Measurements from ENCODE around the gene NDST1.

Gene NDST1

DNA sequence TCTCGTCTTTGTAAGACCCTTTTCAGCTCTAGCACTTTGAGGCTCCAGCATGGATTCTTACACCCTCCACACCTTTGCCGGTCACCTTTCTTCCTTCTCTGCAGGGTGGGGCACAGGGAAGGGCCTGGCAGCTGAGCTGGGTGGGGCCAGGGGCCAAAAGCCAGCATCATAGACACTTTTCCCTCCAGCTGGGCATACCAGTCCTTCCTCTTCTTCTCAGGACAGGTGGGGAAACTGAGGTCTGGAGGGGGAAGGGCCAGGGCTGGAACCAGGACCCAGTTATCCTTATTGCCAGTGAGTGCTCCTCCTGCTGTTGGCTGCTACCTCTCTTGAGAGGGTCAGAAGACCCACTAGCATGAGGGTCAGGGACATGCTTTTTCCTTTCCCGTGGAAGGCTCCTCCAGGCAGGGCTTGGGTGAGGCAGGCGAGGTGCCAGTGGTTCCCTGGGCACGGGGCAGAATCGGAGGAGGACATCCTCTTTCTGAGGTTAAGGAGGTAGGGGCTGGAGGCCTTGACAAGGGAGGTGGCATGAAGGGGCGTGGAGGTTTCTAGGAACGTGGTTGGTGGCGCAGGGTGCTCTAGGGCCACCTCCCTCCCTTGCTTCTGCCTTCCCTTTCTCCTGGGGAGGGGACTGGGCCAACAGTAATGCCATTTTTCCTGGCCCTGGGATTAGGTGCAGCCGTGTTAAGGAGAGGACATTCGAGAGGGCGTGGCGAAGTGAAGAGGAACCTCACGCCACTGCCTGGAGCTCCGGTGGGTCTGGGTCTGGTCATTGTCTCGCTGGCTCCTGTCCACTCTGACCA lies at the start of gene NDST1:
TSS of gene NDST1 (plus strand) at position 658 of the 803 bp plus-strand sequence. CDS start 13,124 bp downstream, outside the sequence.
- POLR2A ChIA-PET (ENCODE audit: low non-redundant PET) = no interaction called here
- H3K27ac ChIP-seq = peak within 1 kb of the TSS; percentile 97
- DNase-seq (ENCODE audit: low spot score) = no peak
- CTCF ChIA-PET = interaction anchor here (0.8 kb wide), 2 partner anchors 22 to 37 kb away, joined by 3 read pairs; no protein-coding TSS in a partner anchor
- TF ChIP-seq CTCF (conservative IDR thresholded peaks at IDR 0.05; ENCODE audit: low read depth) = no peak

DNA sequence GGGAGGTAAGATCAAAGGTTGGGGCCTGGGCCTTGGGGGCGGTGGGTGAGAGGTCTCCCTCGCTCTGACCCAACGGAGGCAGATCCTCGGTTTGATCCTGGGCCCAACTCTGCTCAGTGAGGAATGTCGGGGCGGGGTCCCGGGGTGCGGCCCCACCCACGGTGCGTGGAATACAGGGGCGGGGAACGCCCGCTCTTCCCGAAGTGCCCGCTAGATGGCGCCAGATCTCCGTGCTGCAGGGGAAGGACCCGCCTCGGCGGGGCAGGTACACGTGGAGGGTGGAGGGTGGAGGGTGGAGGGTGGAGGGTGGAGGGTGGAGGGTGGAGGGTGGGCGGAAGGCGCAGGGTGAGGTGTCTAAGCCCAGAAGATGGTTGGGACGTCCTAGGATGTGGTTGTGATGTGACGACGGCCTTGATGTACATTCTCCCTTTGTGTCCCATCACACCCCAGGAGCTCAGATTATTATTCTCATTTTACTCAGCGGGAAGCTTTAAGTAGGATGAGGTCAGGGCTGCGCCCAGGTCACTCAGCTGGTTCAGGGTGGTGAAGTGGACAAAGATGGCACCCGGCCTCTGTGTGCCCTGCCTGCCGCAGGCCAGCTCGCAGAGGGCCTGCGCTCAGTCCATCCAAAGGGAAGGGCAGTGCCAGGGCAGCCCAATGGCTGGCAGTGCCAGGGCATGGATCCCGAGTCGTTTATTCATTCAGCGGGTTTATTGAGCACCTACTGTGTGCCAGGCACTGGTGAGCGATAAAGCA lies 49.0 kb upstream of the NDST1 start:
- peak; percentile 93 for DNase-seq (ENCODE audit: low spot score)
- ChIA-PET CTCF (interaction anchor here (0.5 to 2.1 kb wide), 34 partner anchors 9 to 1532 kb away, joined by 3 to 12 read pairs (median 3); partner anchors contain the start of gene RPS14), POLR2A (ENCODE audit: low non-redundant PET) (interaction anchor here (0.5 to 0.6 kb wide), 2 partner anchors 39 to 242 kb away, joined by 3 read pairs; partner anchors contain the start of gene RBM22)
- H3K27ac ChIP-seq = peak overlapping the region; percentile 64
- TF ChIP-seq CTCF (conservative IDR thresholded peaks at IDR 0.05; ENCODE audit: low read depth) = peak; percentile 85

DNA sequence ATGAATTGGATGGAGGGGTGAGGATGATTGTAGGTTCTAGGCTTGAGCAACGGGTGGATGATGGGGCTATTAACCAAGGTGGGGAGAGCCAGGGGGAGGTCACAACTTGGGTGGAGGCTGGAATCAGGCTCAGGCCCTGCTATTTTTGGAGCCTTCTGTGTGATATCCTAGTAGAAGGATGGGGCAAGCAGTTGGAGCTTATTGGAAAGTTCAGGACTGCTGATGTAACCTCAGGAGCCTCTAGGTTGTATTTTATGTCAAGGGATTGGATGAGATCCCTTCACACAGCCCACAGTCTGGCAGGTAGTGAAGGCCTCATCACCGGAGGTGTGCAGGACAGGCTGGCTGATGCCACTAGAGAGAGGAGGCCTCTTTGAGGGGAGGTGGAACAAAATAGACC lies 47.1 kb upstream of the NDST1 start:
- ChIA-PET POLR2A (ENCODE audit: low non-redundant PET) (interaction anchor here (1.1 kb wide), 1 partner anchor 25 kb away, joined by 3 read pairs; no protein-coding TSS in a partner anchor), CTCF (interaction anchor here (1.2 kb wide), 1 partner anchor 21 kb away, joined by 4 read pairs; no protein-coding TSS in a partner anchor)
- no peak for DNase-seq (ENCODE audit: low spot score)
- H3K27ac ChIP-seq = peak overlapping the region; percentile 64
- TF ChIP-seq CTCF (conservative IDR thresholded peaks at IDR 0.05; ENCODE audit: low read depth) = no peak

DNA sequence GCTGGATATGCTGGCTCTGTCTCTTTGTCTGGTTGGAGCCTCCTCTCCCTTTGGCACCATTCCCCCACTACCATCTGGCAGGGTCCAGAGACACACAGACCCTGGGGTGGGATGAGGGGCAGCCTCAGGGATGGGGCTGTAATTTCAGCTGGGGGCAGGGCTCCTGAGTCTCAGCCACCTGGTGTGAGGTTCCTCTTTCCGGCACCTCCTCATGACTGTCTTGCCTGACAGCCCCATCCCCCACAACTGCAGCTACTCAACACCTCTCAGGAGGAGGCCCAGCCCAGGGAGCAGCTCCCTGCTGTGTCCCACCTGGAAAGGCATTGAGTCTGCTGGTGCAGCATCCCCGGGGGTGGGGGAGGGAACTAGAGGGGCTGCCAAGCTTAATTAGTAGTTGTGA lies 46.7 kb upstream of the NDST1 start:
- TF ChIP-seq CTCF (conservative IDR thresholded peaks at IDR 0.05; ENCODE audit: low read depth) = no peak
- ChIA-PET CTCF (interaction anchor here (1.2 kb wide), 1 partner anchor 21 kb away, joined by 4 read pairs; no protein-coding TSS in a partner anchor), POLR2A (ENCODE audit: low non-redundant PET) (no interaction called here)
- peak overlapping the region; percentile 64 for H3K27ac ChIP-seq
- DNase-seq (ENCODE audit: low spot score) = no peak

DNA sequence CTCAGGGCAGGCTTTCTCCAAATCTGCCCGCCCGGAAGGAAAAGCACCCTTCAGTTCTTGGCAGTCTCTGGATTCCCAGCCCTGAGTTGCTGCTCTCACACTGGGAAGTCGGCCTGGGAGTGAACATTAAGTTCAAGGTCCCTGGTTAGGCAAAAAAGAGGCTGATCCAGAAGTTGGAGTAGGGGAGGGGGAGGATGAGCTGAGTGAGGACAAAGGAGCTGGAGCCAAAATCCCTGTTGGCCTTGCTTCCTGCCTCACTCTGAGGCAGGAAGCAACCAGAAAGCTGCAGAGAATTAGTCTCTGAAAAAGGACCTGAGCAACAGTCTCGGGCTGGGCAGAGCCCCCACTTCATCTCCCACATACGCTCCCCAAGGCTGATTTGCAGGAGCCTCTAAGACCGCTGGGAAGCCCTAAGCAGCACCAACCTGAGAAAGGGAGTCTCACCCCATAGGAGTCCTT lies 43.3 kb upstream of the NDST1 start:
- peak overlapping the region; percentile 48 for H3K27ac ChIP-seq
- POLR2A ChIA-PET (ENCODE audit: low non-redundant PET) = no interaction called here
- TF ChIP-seq CTCF (conservative IDR thresholded peaks at IDR 0.05; ENCODE audit: low read depth) = no peak
- CTCF ChIA-PET = interaction anchor here (1.0 kb wide), 1 partner anchor 80 kb away, joined by 3 read pairs; no protein-coding TSS in a partner anchor
- no peak for DNase-seq (ENCODE audit: low spot score)

DNA sequence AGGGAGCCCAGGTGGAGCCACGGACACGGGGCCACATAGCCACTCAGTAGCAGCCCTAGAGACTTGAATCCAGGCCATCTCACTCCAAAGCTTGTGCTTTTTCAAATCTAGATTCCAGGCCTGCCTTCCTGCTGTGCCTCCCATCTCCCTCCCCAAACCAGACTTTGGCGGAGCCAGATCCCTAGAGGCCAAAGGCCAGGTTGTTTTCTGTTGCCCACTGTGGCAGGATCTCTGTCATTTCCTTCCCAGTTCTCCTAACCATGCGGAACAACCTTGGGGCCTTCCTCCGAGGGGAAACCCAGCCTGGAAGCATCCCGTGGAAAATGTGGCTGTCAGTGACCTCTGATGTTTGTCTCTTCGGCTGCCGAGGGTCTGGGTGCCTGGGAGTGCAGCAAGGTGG lies 42.0 kb upstream of the NDST1 start:
- CTCF ChIA-PET = interaction anchor here (0.6 to 1.0 kb wide), 3 partner anchors 21 to 809 kb away, joined by 3 to 6 read pairs (median 3); no protein-coding TSS in a partner anchor
- no peak for TF ChIP-seq CTCF (conservative IDR thresholded peaks at IDR 0.05; ENCODE audit: low read depth)
- no peak for DNase-seq (ENCODE audit: low spot score)
- POLR2A ChIA-PET (ENCODE audit: low non-redundant PET) = no interaction called here
- H3K27ac ChIP-seq = peak overlapping the region; percentile 21; the same call in 1 of the 2 replicates
